Common myeloid progenitor, CD34-positive (primary cell): ENCODE data around the gene ASAP2.
"Not testable (repeated sequence)": the region's sequence is repeated elsewhere in the genome, so short reads cannot be mapped to it uniquely, and the experiment has no call there.

Source experiments
- CTCF ChIA-PET: fragments of 350-600 bp; sonication (Branson Sonifier 250); formaldehyde crosslinking; loops from one replicate; lab custom pipeline; 2021; ENCODE audit warnings: antibody characterized with exemption; lab: Charles Lee
- POLR2A ChIA-PET: fragments of 350-600 bp; sonication (Branson Sonifier 250); formaldehyde crosslinking; loops from one replicate; lab custom pipeline; 2021; ENCODE audit warnings: antibody characterized with exemption; lab: Charles Lee
- DNase-seq, 3 donors: peaks; one replicate each; pipeline versions ENCODE4 v3.0.0 to v3.0.0-alpha.2; 2013
- H3K27ac ChIP-seq, 2 experiments: 1 replicate in 1 of 2; 2 replicates in 1 of 2; pipeline ENCODE4 v1.7.0; 2013; ENCODE audit warnings: inconsistent platforms in 2 of 2, low read length in 2 of 2, mild to moderate bottlenecking in 2 of 2, low read depth in 1 of 2, moderate library complexity in 1 of 2; ENCODE audit not compliant: severe bottlenecking in 2 of 2, insufficient read depth in 1 of 2, poor library complexity in 1 of 2
- H3K27me3 ChIP-seq, 5 experiments: replicated peaks in 2 of 5; 1 replicate in 3 of 5; 2 replicates in 2 of 5; pipeline versions ENCODE4 v1.6.1 to v1.7.0; 2013; ENCODE audit warnings: low read length in 4 of 5, mild to moderate bottlenecking in 2 of 5, moderate library complexity in 2 of 5, inconsistent platforms in 1 of 5; ENCODE audit not compliant: insufficient read depth in 5 of 5, control insufficient read depth in 4 of 5
- H3K36me3 ChIP-seq, 4 experiments: 1 replicate in 2 of 4; 2 replicates in 2 of 4; pipeline versions ENCODE4 v1.6.1 to v1.7.0; 2013; ENCODE audit warnings: low read length in 3 of 4, control low read depth in 1 of 4, mild to moderate bottlenecking in 1 of 4; ENCODE audit not compliant: control insufficient read depth in 4 of 4, insufficient read depth in 4 of 4
- H3K4me1 ChIP-seq, 4 experiments: 1 replicate in 3 of 4; 2 replicates in 1 of 4; pipeline versions ENCODE4 v1.6.1 to v1.7.1; 2013; ENCODE audit warnings: low read length in 3 of 4, mild to moderate bottlenecking in 3 of 4, control low read depth in 1 of 4, inconsistent platforms in 1 of 4, moderate library complexity in 1 of 4; ENCODE audit not compliant: control insufficient read depth in 4 of 4, insufficient read depth in 4 of 4; ENCODE audit errors: control extremely low read depth in 1 of 4
- H3K4me3 ChIP-seq, 7 experiments: 1 replicate in 4 of 7; 2 replicates in 3 of 7; pipeline versions ENCODE4 v1.5.1 to v1.7.0; 2013; ENCODE audit warnings: mild to moderate bottlenecking in 7 of 7, low read length in 6 of 7, moderate library complexity in 6 of 7, inconsistent platforms in 2 of 7, low read depth in 2 of 7, control low read depth in 1 of 7; ENCODE audit not compliant: insufficient read depth in 4 of 7, control insufficient read depth in 1 of 7; ENCODE audit errors: extremely low read depth in 1 of 7
- H3K9me3 ChIP-seq, 5 experiments: 1 replicate in 4 of 5; 2 replicates in 1 of 5; pipeline versions ENCODE4 v1.6.1 to v1.7.1; 2013; ENCODE audit warnings: low read length in 4 of 5, mild to moderate bottlenecking in 2 of 5, inconsistent platforms in 1 of 5, low read depth in 1 of 5, moderate library complexity in 1 of 5; ENCODE audit not compliant: control insufficient read depth in 4 of 5, insufficient read depth in 2 of 5; ENCODE audit errors: control extremely low read depth in 1 of 5
- WGBS: methylation state at CpG from one replicate; pipeline ENCODE4 v1.1.5; 2013; ENCODE audit not compliant: insufficient coverage; 5-methylcytosine and 5-hydroxymethylcytosine counted together

Gene ASAP2

DNA sequence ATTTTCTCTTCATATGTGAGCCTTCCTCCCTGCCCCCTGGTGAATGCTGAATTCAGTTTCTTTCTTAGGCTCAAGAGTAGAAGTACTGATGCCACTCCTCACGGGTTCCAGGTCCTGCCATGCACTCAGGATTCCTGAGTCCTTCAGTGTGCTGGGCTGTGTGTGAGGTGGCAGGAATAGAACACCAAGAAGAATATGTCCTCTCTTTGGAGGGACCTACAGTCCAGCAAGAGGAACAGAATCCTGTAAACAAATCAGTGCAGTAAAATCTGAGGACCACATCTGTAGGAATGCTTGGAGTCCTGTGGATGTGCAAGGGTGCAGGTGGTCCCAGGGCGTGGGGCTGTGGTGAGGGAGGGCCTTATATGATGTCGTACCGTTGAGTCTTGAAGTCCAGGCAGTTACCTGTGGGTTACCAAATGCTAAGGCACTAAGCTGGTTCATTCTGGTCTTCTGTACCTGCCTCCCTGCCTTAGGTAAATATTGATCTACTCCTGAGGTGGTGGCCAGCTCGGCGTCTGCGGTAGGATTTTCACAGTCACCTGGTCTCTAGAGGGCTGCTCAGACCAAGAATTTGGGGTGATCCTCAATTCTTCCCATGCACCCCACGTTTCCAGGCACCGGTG lies 5.5 kb downstream of the ASAP2 start:
- CTCF ChIA-PET = no interaction called here
- no peaks in the 10 kb centered on the region for H3K36me3 ChIP-seq
- DNase-seq = no peak
- H3K4me3 ChIP-seq = no peak overlapping the region
- H3K9me3 ChIP-seq = no peaks in the 10 kb centered on the region
- H3K27me3 ChIP-seq = peaks cover 0 to 10% (median 0%) of the 10 kb centered on the region in 5 experiments
- H3K4me1 ChIP-seq = peaks cover 0 to 15% (median 9%) of the 10 kb centered on the region in 4 experiments
- POLR2A ChIA-PET = no interaction called here
- 100% methylated on average over 7 of the region's 9 CpGs for WGBS
- H3K27ac ChIP-seq = no peak overlapping the region

DNA sequence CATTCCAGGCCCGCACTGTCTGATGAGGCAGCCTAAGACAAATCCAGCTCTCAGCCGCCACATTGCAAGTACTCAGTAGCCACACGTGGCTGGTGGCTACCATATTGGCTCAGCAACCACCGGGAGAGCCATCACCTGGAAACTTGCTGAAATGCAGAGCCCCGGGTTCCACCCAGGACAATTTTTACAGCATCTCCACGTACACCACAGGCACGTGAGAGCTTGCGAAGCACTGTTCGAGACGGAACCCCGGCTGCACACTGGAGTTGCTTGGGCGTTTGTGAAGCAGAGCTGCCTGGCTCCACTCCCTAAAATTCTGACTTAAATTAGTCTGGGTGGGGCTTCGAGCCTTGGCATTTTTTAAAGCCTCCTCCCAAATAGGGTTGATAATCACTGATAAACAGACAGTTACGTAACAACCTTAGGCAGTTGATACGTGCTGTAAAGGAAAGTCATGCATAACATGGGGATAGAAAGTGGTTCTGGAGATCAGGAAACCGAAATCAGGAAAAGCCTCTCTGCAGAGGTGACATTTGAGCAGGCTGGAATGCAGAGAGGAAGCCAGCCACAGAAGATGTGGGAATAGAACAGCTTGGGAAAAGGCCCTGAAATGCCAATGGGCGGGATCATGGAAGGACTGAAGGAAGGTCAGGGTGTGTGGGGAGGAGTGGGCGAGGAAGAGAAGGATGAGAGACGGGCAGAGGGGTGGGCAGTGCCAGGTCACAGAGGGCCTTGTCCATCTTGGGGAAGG lies 6.2 kb downstream of the ASAP2 start:
- H3K4me3 ChIP-seq = no peak overlapping the region

DNA sequence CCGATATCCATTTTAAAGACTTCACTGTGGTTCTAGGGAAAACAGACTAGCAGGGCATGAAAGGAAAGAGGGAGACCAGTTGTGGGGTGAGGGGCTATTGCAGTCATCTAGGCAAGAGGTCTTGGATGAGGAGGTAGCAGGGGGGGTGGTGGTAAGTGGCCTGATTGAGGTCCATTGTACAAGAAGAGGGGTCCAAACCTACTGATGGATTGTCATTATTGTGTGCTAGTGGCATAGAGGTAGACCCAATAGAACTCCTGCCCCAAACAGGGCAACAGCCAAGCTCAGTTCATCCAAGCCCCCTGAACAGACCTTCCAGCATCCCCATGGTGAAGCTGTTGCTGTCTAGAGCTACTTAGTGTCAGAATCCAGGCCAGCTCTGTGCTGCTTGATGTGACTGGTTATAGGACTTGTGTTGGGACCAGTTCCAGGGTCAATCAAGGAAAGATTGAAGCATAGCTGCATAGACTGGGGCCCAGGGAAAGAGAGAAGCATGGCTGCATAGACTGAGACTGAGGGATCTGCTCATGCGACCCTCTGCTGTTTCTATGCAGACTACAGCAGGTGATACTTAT lies 7.0 kb downstream of the ASAP2 start:
- DNase-seq = no peak
- 92% methylated on average over 2 of the region's 2 CpGs for WGBS
- no peaks in the 10 kb centered on the region for H3K9me3 ChIP-seq
- ChIA-PET POLR2A (no interaction called here), CTCF (interaction anchor here (1.1 to 1.8 kb wide), 2 partner anchors 9 to 17 kb away, joined by 3 to 4 read pairs; no protein-coding TSS in a partner anchor)
- no peaks in the 10 kb centered on the region for H3K36me3 ChIP-seq
- H3K4me1 ChIP-seq = peaks cover 0 to 5% (median 1%) of the 10 kb centered on the region in 4 experiments
- no peak overlapping the region for H3K4me3 ChIP-seq
- H3K27me3 ChIP-seq = peaks cover 0 to 6% (median 0%) of the 10 kb centered on the region in 5 experiments
- H3K27ac ChIP-seq = no peak overlapping the region

More for the DNA sequence above, 6.2 kb downstream of the ASAP2 start:
- Histone ChIP-seq H3K27ac (no peak overlapping the region), H3K27me3 (peaks cover 0 to 10% (median 0%) of the 10 kb centered on the region in 5 experiments), H3K4me1 (peaks cover 0 to 8% (median 2%) of the 10 kb centered on the region in 4 experiments), H3K9me3 (no peaks in the 10 kb centered on the region), H3K36me3 (no peaks in the 10 kb centered on the region)
- POLR2A ChIA-PET = no interaction called here
- DNase-seq = no peak
- WGBS = 96% methylated on average over 18 of the region's 19 CpGs
- CTCF ChIA-PET = no interaction called here

DNA sequence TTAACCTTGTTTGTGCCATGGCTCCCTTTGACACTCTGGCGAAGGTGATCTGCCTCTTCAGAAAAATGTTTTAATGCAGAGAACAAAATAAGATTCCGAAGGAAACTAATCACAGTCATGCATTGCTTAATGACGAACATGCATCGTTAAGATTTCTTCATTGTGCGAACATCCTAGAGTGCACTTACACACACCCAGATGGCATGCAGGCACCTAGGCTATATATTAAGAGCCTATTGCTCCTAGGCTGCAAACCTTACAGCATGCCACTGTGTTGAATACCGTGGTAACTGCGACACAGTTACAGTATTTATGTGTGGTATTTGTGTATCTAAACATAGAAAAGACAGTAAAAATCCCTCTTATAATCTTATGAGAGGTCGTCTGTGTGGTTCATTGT lies 8.3 kb downstream of the ASAP2 start:
- peaks cover 0 to 5% (median 1%) of the 10 kb centered on the region in 4 experiments for H3K4me1 ChIP-seq
- H3K27ac ChIP-seq = no peak overlapping the region
- H3K27me3 ChIP-seq = peaks cover 0 to 2% (median 0%) of the 10 kb centered on the region in 5 experiments
- 96% methylated on average over 5 of the region's 8 CpGs for WGBS
- no peak for DNase-seq
- H3K4me3 ChIP-seq = no peak overlapping the region
- H3K9me3 ChIP-seq = no peaks in the 10 kb centered on the region
- no peaks in the 10 kb centered on the region for H3K36me3 ChIP-seq
- ChIA-PET POLR2A (no interaction called here), CTCF (interaction anchor here (1.1 to 1.8 kb wide), 2 partner anchors 10 to 16 kb away, joined by 3 to 4 read pairs; no protein-coding TSS in a partner anchor)

DNA sequence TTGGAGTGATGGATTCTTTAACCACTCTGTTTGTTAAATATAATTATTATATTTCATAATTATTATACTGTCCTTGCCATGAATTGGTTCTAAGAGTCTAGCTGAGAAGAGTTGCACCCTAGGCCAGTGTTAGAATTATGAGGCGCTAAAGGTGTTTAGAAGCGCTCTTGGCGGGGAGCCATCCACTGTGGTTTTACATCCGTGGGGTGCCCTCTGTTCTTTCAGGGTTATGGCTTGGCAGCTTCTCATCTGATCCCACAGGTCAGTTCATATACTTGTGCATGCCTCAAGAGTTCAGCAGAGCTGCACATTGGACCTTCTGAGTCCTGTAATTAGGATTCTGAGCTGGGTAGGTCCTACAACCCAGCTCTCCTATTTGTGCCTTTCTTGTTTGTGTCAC lies 9.1 kb downstream of the ASAP2 start:
- no peak for DNase-seq
- H3K4me1 ChIP-seq = peaks cover 0 to 5% (median 1%) of the 10 kb centered on the region in 4 experiments
- H3K27ac ChIP-seq = no peak overlapping the region
- peaks cover 0 to 3% (median 0%) of the 10 kb centered on the region in 5 experiments for H3K9me3 ChIP-seq
- ChIA-PET CTCF (no interaction called here), POLR2A (no interaction called here)
- no peaks in the 10 kb centered on the region for H3K36me3 ChIP-seq
- H3K4me3 ChIP-seq = no peak overlapping the region
- H3K27me3 ChIP-seq = no peaks in the 10 kb centered on the region
- 90% methylated on average over 3 of the region's 4 CpGs for WGBS

DNA sequence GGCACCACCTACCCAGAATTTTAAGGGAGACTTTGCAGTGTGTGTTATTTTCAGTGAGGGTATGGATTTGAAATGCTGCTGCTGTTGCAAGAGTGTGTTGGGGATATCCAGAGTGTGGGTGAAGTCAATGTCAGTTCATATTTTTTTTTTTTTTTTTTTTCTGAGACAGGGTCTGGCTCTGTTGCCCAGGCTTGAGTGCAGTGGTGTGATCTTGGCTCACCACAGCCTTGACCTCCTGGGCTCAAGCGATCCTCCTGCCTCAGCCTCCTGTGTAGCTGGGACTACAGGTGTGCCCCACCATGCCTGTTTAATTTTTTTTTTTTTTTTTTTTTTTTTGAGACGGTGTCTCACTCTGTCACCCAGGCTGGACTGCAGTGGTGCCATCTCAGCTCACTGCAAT lies 9.5 kb downstream of the ASAP2 start:
- H3K9me3 ChIP-seq, H3K27ac ChIP-seq: not testable (repeated sequence)

More for the DNA sequence above, 9.5 kb downstream of the ASAP2 start:
- H3K36me3 ChIP-seq, H3K27me3 ChIP-seq, H3K4me1 ChIP-seq, H3K4me3 ChIP-seq, CTCF ChIA-PET, DNase-seq, POLR2A ChIA-PET: not testable (repeated sequence)
- no CpG with 5 or more reads among the region's 2 CpGs for WGBS
